ENCODE results near the gene DAND5.

Gene DAND5

DNA sequence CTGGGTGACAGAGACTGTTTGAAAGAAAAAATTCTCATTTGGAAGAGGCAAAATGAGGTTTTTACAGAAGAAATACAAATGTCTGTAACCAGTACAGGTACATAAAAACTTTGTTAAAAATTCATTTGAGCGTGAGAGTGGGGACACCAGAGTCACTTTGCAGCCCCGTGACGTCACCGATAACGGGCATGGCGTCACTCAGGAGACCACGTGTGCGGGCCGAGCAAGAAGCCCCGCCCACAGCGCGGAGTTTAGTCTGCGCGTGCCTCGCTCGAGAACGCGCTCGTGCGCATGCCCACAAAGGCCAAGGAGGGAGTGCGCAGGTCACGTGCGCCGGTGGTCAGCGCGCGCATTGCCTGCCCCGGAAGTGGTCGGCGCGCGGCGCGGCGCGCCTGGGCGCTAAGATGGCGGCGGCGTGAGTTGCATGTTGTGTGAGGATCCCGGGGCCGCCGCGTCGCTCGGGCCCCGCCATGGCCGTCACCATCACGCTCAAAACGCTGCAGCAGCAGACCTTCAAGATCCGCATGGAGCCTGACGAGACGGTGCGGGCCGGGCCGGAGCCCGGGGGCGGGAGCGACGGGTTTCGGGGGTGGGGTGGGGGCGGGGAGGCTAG is 23.8 kb upstream of the DAND5 start, which contains the start of gene RAD23A:
Gene RAD23A (plus strand): TSS at position 384 of the 613 bp plus-strand sequence. CDS start 87 bp downstream, at position 471.
- TF ChIP-seq, protein P1, sequence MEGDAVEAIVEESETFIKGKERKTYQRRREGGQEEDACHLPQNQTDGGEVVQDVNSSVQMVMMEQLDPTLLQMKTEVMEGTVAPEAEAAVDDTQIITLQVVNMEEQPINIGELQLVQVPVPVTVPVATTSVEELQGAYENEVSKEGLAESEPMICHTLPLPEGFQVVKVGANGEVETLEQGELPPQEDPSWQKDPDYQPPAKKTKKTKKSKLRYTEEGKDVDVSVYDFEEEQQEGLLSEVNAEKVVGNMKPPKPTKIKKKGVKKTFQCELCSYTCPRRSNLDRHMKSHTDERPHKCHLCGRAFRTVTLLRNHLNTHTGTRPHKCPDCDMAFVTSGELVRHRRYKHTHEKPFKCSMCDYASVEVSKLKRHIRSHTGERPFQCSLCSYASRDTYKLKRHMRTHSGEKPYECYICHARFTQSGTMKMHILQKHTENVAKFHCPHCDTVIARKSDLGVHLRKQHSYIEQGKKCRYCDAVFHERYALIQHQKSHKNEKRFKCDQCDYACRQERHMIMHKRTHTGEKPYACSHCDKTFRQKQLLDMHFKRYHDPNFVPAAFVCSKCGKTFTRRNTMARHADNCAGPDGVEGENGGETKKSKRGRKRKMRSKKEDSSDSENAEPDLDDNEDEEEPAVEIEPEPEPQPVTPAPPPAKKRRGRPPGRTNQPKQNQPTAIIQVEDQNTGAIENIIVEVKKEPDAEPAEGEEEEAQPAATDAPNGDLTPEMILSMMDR (IDR thresholded peaks at IDR 0.05; ENCODE audit: low read depth, low read length, missing control alignments) = no peak
- peak within 1 kb of the TSS; percentile 72 for H3K4me3 ChIP-seq (ENCODE audit: low read depth, low read length)
- peak; percentile 96 for DNase-seq (ENCODE audit: low read depth)
- in situ Hi-C loops (cut with HindIII; ENCODE audit: low sequenced_read_pairs) = no loop called here

DNA sequence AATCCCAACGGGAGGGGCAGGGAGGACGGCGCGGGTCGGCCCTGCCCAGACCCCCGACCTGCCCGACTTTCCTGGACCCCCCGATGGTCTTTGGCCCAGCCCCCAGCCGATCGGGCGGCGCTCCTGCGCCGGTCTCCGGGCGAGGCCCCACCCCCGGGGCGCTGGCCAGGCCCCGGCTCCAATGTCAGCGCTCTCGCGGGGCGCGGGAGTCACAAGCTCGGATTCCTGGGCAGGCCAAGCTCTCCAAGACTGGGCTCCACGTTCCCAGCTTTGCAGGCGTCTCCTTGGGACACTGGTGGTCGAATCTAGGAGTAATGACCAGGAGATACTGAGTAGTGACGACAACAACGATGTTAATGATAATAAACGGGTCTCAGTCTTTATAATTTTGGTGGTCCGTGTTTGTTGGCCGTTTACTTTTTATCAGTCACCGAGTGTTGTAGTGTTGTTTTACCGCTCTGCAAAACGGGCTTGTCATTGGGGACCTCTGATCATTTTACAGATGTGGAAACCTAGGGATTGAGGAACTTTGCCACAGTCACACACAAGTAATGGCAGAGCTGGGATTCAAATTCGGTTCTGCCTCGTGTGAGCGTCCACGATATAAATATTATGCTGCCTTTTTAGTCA is 23.2 kb upstream of the DAND5 start:
- peak; percentile 58 for DNase-seq (ENCODE audit: low read depth)
- in situ Hi-C loops (cut with HindIII; ENCODE audit: low sequenced_read_pairs) = no loop called here
- H3K4me3 ChIP-seq (ENCODE audit: low read depth, low read length) = peak overlapping the region; percentile 72
- TF ChIP-seq, protein P1 (IDR thresholded peaks at IDR 0.05; ENCODE audit: low read depth, low read length, missing control alignments) = no peak

DNA sequence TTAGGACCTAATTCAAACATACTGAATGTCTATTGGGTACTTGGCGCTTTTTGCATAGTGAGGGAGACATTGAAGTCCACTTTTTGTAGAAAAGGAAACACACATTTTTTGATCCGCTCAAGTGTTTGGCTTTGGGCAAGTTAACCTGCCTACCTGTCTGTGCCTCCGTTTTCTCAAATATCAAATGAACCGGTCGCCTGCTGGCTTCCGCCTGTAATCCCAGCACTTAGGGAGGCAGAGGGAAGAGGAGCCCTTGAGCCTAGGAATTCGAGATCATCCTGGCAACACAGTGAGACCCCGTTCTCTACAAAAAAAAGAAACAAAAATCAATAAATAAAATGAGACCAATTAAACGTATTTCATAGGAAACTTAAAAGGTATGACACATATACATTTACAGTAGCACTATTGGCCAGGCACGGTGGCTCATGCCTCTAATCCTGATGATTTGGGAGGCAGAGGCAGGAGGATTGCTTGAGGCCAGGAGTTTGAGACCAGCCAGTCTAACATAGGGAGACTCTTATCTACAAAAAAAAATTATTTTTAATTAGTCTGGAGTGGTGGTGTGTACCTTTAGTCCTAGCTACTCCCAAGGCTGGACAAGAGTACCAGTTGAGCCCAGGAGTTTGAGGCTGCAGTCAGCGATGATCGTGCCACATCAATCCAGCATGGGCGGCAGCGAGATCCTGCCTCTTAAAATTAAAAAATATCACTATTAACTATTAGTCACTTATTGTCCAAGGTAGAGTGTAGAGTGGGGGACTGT is 22.5 kb upstream of the DAND5 start:
- in situ Hi-C loops (cut with HindIII; ENCODE audit: low sequenced_read_pairs) = no loop called here
- no peak for DNase-seq (ENCODE audit: low read depth)
- TF ChIP-seq, protein P1 (IDR thresholded peaks at IDR 0.05; ENCODE audit: low read depth, low read length, missing control alignments) = no peak
- H3K4me3 ChIP-seq (ENCODE audit: low read depth, low read length) = peak overlapping the region; percentile 72

DNA sequence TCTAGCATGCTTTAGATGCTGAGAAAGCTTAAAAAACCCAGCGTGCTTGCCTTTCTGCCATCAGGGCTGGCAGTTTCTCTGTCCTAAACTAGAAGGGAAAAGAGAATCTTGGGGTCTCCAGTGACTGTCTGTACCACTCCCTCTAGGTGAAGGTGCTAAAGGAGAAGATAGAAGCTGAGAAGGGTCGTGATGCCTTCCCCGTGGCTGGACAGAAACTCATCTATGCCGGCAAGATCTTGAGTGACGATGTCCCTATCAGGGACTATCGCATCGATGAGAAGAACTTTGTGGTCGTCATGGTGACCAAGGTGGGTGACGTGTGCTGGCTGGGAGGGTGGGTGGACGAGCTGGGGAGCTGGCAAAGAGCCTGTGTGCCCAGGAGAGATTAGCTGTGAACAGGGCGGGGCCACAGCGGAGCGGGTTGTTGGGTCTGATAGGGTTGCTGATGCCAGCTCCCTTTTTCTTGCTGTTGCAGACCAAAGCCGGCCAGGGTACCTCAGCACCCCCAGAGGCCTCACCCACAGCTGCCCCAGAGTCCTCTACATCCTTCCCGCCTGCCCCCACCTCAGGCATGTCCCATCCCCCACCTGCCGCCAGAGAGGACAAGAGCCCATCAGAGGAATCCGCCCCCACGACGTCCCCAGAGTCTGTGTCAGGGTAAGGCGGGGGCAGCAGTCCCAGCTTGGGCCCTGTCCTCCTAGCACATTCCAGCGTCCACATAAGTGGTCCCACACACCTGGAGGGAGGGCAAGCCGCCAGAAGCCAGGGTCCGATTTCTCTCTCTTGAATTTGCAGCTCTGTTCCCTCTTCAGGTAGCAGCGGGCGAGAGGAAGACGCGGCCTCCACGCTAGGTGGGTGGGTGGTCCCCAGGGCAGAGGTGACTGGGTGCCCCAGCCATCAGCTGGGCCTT is 21.4 kb upstream of the DAND5 start:
- DNase-seq (ENCODE audit: low read depth) = no peak
- no peak overlapping the region for H3K4me3 ChIP-seq (ENCODE audit: low read depth, low read length)
- TF ChIP-seq, protein P1 (IDR thresholded peaks at IDR 0.05; ENCODE audit: low read depth, low read length, missing control alignments) = no peak
- in situ Hi-C loops (cut with HindIII; ENCODE audit: low sequenced_read_pairs) = no loop called here

DNA sequence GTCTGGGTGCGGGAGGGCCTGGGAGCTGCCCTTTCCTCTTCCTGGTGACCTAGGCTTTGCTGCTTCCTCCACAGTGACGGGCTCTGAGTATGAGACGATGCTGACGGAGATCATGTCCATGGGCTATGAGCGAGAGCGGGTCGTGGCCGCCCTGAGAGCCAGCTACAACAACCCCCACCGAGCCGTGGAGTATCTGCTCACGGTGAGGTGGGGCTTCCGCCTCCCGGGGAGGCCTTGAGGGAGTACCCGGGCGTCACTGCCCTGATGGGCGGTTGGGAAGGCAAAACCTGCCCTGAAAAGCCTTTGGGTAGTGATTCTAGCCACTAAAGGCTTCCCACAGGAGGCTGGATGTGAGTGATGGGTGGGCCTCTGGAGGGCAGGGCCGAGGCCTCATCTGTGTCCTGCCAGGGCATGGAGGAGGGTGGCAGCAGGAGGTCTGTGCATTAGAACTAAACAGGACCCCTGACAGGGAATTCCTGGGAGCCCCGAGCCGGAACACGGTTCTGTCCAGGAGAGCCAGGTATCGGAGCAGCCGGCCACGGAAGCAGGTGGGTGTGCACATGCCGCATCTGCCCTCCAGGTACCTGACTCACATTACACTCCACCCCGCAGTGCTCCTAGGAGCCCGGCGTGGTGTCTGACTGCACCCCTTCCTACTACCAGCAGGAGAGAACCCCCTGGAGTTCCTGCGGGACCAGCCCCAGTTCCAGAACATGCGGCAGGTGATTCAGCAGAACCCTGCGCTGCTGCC is 20.6 kb upstream of the DAND5 start:
- in situ Hi-C loops (cut with HindIII; ENCODE audit: low sequenced_read_pairs) = no loop called here
- no peak for DNase-seq (ENCODE audit: low read depth)
- no peak overlapping the region for H3K4me3 ChIP-seq (ENCODE audit: low read depth, low read length)
- TF ChIP-seq, protein P1 (IDR thresholded peaks at IDR 0.05; ENCODE audit: low read depth, low read length, missing control alignments) = no peak

Measured in astrocyte of the cerebellum (primary cell).